ENCODE measurements around the gene OLFML1.

GRCh38 chr11:7555052-7555699 lies 69.9 kb downstream of the OLFML1 start:
- no peak for TF ChIP-seq CTCF (IDR thresholded peaks at IDR 0.05)
- TF ChIP-seq JUN (IDR thresholded peaks at IDR 0.05), result no peak
- no peak for TF ChIP-seq KDM1A (IDR thresholded peaks at IDR 0.05; ENCODE audit: low read depth)
